ENCODE results near the gene PDE7B.
"Not testable (repeated sequence)": the region's sequence is repeated elsewhere in the genome, so short reads cannot be mapped to it uniquely, and the experiment has no call there.

PDE7B gene

GRCh38 chr6:136084403-136084802 lies 232.9 kb downstream of the PDE7B start:
- DNase-seq: no peak

GRCh38 chr6:136085370-136086115 lies 234.0 kb downstream of the PDE7B start:
- no peak for DNase-seq

- DNase-seq: no peak
Observed at GRCh38 chr6:136086686-136087085, 235.2 kb downstream of the PDE7B start.

- no peak for DNase-seq
Observed at GRCh38 chr6:136087986-136088385, 236.5 kb downstream of the PDE7B start.

GRCh38 chr6:136088693-136089092 lies 237.2 kb downstream of the PDE7B start:
- DNase-seq: no peak

GRCh38 chr6:136089876-136090275 lies 238.4 kb downstream of the PDE7B start:
- DNase-seq: no peak

GRCh38 chr6:136090929-136091328 lies 239.4 kb downstream of the PDE7B start:
- no peak for DNase-seq

GRCh38 chr6:136092897-136093296 lies 241.4 kb downstream of the PDE7B start:
- no peak for DNase-seq

- DNase-seq: no peak
Observed at GRCh38 chr6:136093835-136094234, 242.3 kb downstream of the PDE7B start.

- DNase-seq: no peak
Observed at GRCh38 chr6:136094812-136095211, 243.3 kb downstream of the PDE7B start.

GRCh38 chr6:136095986-136096385 lies 244.5 kb downstream of the PDE7B start:
- DNase-seq: no peak

GRCh38 chr6:136102991-136103688 lies 251.6 kb downstream of the PDE7B start:
- no peak for DNase-seq

GRCh38 chr6:136103763-136104311 lies 252.3 kb downstream of the PDE7B start:
- no peak for DNase-seq

- DNase-seq: no peak
Observed at GRCh38 chr6:136104556-136104955, 253.1 kb downstream of the PDE7B start.

GRCh38 chr6:136105797-136106196 lies 254.3 kb downstream of the PDE7B start:
- DNase-seq: not testable (repeated sequence)

GRCh38 chr6:136108361-136108945 lies 257.0 kb downstream of the PDE7B start:
- DNase-seq: no peak

GRCh38 chr6:136111831-136112230 lies 260.3 kb downstream of the PDE7B start:
- no peak for DNase-seq

- DNase-seq: no peak
Observed at GRCh38 chr6:136112262-136112661, 260.8 kb downstream of the PDE7B start.

GRCh38 chr6:136113736-136114173 lies 262.3 kb downstream of the PDE7B start:
- no peak for DNase-seq

- DNase-seq: no peak
Observed at GRCh38 chr6:136114661-136115060, 263.2 kb downstream of the PDE7B start.

- no peak for DNase-seq
Observed at GRCh38 chr6:136115941-136116340, 264.4 kb downstream of the PDE7B start.

- DNase-seq: no peak
Observed at GRCh38 chr6:136117081-136117480, 265.6 kb downstream of the PDE7B start.

- DNase-seq: no peak
Observed at GRCh38 chr6:136118787-136119186, 267.3 kb downstream of the PDE7B start.

GRCh38 chr6:136123468-136123867 lies 272.0 kb downstream of the PDE7B start:
- DNase-seq: no peak
